ENCODE measurements around the gene FBXW4. TPM values are rescaled to one million over a fixed set of nuclear protein-coding genes. Genes with fewer than 3 reads are reported as not detected.
"Not testable (repeated sequence)": the region's sequence is repeated elsewhere in the genome, so short reads cannot be mapped to it uniquely, and the experiment has no call there.

Gene FBXW4
- total RNA-seq, 1 donor from 2014 or later, result 24.4 TPM

- no peak for TF ChIP-seq CTCF (IDR thresholded peaks at IDR 0.05; ENCODE audit: insufficient read depth, low read length, poor library complexity, severe bottlenecking)
- no peak overlapping the region for H3K4me3 ChIP-seq (ENCODE audit: low read depth, low read length)
- no peaks in the 10 kb centered on the region for H3K36me3 ChIP-seq (ENCODE audit: control insufficient read depth, insufficient read depth, low read length)
- no peaks in the 10 kb centered on the region for H3K27me3 ChIP-seq (ENCODE audit: control insufficient read depth, insufficient read depth, low read length)
- no peak for DNase-seq (ENCODE audit: low read depth)
These were observed 48.6 kb downstream of the FBXW4 start for GRCh38 chr10:101646364-101646763.

GRCh38 chr10:101645659-101646058, 49.3 kb downstream of the FBXW4 start:
- Histone ChIP-seq H3K4me3 (ENCODE audit: low read depth, low read length) (no peak overlapping the region), H3K36me3 (ENCODE audit: control insufficient read depth, insufficient read depth, low read length) (no peaks in the 10 kb centered on the region), H3K27me3 (ENCODE audit: control insufficient read depth, insufficient read depth, low read length) (no peaks in the 10 kb centered on the region)
- no peak for DNase-seq (ENCODE audit: low read depth)
- no peak for TF ChIP-seq CTCF (IDR thresholded peaks at IDR 0.05; ENCODE audit: insufficient read depth, low read length, poor library complexity, severe bottlenecking)

DNA sequence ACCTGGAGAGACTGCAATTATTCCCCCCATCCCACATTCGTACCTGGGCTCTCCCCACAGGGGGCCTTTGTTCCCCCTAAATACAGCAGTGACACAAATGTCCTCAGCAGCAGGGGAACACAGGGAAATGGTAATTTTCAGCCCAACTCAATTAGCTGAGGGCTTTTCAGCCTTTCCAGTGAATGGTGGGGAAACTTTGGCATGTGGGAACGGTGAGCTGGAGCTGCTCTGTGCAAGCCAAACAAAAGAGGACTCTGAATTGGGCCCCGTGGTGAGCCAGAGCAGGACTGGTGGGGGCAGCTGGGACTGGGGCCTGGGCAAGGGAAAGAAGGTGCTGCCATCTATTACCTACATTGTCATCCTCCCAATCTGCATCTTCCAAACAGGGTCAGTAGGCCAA, 51.0 kb downstream of the FBXW4 start:
- H3K27me3 ChIP-seq (ENCODE audit: control insufficient read depth, insufficient read depth, low read length), result no peaks in the 10 kb centered on the region
- DNase-seq (ENCODE audit: low read depth), result no peak
- no peak for TF ChIP-seq CTCF (IDR thresholded peaks at IDR 0.05; ENCODE audit: insufficient read depth, low read length, poor library complexity, severe bottlenecking)

GRCh38 chr10:101643546-101643945, 51.4 kb downstream of the FBXW4 start:
- H3K4me3 ChIP-seq (ENCODE audit: low read depth, low read length), result no peak overlapping the region
- no peak for TF ChIP-seq CTCF (IDR thresholded peaks at IDR 0.05; ENCODE audit: insufficient read depth, low read length, poor library complexity, severe bottlenecking)
- no peaks in the 10 kb centered on the region for H3K27me3 ChIP-seq (ENCODE audit: control insufficient read depth, insufficient read depth, low read length)
- DNase-seq (ENCODE audit: low read depth), result no peak
- H3K36me3 ChIP-seq (ENCODE audit: control insufficient read depth, insufficient read depth, low read length), result no peaks in the 10 kb centered on the region

More for the DNA sequence above, 51.0 kb downstream of the FBXW4 start:
- no peak overlapping the region for H3K4me3 ChIP-seq (ENCODE audit: low read depth, low read length)
- no peaks in the 10 kb centered on the region for H3K36me3 ChIP-seq (ENCODE audit: control insufficient read depth, insufficient read depth, low read length)

DNA sequence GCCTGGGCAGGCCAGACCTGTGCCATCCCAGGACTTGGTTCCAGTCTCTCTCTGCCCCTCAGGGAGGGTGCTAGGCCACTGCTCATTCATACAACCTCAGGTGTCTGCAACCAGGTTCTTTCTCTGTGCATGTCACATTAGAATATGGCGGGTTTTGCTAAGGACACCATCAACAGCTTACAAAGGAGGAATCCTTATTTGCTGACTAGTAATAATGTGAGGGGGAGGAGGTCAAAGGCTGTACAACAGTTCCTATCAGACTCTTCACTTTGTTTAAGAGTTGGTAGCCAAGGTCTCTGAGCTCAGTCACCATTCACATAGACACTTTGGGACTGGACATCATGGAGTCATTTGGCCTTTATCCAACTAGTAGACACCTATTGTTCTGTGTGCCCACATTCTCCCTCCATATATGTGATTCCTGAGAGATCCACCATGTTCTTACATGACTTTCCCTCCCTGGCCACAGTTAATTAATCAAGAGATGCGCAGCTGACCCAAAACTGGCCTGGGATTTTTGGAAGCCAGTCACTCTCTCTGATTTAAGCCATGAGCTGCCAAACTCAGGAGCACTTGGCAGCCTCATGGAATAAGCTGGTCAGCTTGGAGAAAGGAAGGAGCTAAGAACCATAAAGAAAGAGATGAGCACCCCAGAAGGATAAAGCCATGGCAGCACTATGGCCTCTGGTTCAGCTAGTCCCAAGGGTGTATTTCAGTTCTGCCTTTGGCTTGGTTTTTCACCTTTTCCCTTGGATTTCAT, 55.6 kb downstream of the FBXW4 start:
- Histone ChIP-seq H3K27me3 (ENCODE audit: control insufficient read depth, insufficient read depth, low read length) (no peaks in the 10 kb centered on the region), H3K4me3 (ENCODE audit: low read depth, low read length) (no peak overlapping the region), H3K36me3 (ENCODE audit: control insufficient read depth, insufficient read depth, low read length) (no peaks in the 10 kb centered on the region)
- no peak for DNase-seq (ENCODE audit: low read depth)
- TF ChIP-seq CTCF (IDR thresholded peaks at IDR 0.05; ENCODE audit: insufficient read depth, low read length, poor library complexity, severe bottlenecking), result no peak

DNA sequence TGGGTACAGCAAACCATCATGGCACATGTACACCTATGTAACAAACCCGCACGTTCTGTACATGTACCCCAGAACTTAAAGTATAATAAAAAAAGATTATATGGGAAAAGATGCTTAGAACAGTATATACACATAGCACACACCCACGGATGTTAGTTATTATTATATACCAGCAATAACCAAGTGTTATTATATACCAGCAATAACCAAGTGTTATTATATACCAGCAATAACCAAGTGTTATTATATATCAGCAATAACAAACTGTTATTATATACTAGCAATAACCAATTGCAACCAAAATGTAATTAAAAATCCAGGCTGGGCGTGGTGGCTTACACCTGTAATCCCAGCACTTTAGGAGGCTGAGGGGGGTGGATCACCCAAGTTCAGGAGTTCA, 61.5 kb downstream of the FBXW4 start:
- H3K4me3 ChIP-seq (ENCODE audit: low read depth, low read length); H3K36me3 ChIP-seq (ENCODE audit: control insufficient read depth, insufficient read depth, low read length); H3K27me3 ChIP-seq (ENCODE audit: control insufficient read depth, insufficient read depth, low read length); DNase-seq (ENCODE audit: low read depth): not testable (repeated sequence)

Measured in kidney epithelial cell (primary cell).